ENCODE data around the gene LSM3.

LSM3 gene

GRCh38 chr3:14243782-14244181, 65.2 kb downstream of the LSM3 start:
- no peak for DNase-seq

GRCh38 chr3:14244521-14245247, 66.1 kb downstream of the LSM3 start:
- no peak for DNase-seq

- no peak for DNase-seq
Measured at GRCh38 chr3:14245248-14245639, 66.6 kb downstream of the LSM3 start.

- no peak for DNase-seq
Measured at GRCh38 chr3:14245822-14246221, 67.2 kb downstream of the LSM3 start.

GRCh38 chr3:14246414-14246813, 67.8 kb downstream of the LSM3 start:
- DNase-seq, result no peak

GRCh38 chr3:14248477-14248848, 69.8 kb downstream of the LSM3 start:
- no peak for DNase-seq

GRCh38 chr3:14248849-14249523, 70.4 kb downstream of the LSM3 start:
- DNase-seq, result no peak

Measured in stimulated activated CD4-positive, alpha-beta T cell treated with anti-CD3 and anti-CD28 coated beads, Interleukin-2, amount 100 ng/mL, for 24 hours (primary cell).